Measurements from ENCODE around the gene CRLF1.

The CRLF1 gene

GRCh38 chr19:18606281-18607225, at the start of gene CRLF1:
Gene CRLF1, minus strand, starts transcription at chr19:18606799. Its CDS starts 143 bp downstream, at chr19:18606656.
- no peak for DNase-seq

GRCh38 chr19:18655173-18655844, 48.7 kb upstream of the CRLF1 start:
- no peak for DNase-seq

DNA sequence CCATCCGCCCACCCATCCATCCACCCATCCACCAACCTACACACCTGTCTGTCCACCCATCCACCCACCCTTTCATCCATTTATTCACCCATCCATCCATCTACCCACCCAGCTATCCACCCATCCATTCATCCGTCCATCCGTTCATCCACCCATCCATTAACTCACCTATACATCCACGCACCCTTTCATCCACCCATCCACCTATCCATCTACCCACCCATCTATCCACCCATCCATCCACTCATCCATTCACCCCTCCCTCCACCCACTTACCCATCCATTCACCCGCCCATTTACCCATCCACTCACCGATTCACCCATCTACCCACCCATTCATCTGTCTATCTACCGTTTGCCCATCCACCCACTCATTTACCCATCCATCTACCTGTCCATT, 47.9 kb upstream of the CRLF1 start:
- no peak for DNase-seq

GRCh38 chr19:18653853-18654252, 47.3 kb upstream of the CRLF1 start:
- DNase-seq = no peak

DNA sequence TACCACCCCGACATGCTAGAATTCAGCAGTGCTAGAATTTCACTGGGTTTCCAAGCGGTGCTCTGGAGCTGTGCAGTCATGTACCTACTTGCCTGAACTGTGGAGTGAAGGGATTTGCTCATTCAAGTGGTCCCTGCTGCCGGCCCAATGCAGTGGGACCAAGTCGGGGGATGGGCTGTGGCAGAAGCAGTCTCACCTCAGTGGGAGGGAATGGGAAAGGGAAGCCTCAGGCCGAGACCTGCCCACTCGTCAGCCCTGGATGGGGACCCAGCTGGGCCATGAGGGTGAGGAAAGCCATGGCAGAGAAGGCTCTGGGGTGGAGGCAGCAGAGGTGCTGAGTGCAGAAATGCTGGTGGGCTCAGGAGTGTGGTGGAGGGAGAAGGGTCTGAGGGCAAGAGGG, 45.1 kb upstream of the CRLF1 start:
- DNase-seq = peak; percentile 3

DNA sequence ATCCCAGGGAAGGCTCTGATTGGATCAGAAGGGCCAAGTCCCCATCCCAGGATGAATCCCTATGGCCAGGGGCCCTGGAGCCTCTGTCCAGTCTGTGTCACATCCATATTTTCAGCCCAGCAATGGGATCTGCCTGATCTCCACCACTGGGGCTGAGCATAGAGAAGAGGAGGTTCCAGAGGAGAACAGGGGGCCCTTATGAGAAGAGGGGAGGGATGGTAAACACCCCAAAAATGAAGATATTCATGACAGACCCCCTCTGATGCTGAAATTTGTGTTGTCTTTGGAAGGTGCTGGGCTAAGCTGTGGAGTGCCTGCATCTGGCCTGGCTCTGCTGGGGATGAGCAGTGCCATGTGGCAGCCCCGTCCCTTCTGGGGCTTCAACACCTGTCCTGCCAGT, 44.7 kb upstream of the CRLF1 start:
- DNase-seq = no peak

DNA sequence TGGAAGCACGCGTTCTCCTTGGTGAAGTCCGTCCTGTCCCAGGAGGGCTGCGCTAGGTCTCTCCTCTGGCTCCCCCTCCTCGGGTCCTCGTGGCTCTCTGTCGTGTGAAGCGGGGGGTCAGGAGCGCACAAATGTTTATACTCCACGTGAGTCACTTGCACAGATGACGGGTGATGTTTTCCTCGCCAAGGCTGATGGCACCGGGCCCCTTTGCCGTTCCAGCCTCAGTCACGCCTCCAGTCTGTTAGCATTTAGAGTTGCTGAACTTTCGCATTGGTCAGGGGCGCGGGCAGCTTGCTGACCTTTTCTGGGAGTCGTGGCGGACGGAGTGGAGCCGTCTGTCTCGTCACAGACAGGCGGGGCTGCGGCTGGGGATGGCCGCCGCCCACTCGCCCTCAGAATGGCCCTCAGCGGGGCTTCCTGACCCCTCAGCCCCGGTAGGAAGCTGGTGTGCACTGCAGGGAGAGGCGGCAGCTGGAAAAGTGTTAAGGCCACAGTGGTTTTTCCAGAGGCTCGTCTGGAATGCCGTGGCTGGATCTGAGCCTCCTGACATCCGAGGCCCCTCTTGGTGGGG, 44.0 kb upstream of the CRLF1 start:
- DNase-seq = no peak

- DNase-seq = no peak
Measured at GRCh38 chr19:18650021-18650390, 43.4 kb upstream of the CRLF1 start.

GRCh38 chr19:18649371-18650020, 42.9 kb upstream of the CRLF1 start:
- no peak for DNase-seq

- no peak for DNase-seq
Measured at GRCh38 chr19:18648973-18649315, 42.3 kb upstream of the CRLF1 start.

DNA sequence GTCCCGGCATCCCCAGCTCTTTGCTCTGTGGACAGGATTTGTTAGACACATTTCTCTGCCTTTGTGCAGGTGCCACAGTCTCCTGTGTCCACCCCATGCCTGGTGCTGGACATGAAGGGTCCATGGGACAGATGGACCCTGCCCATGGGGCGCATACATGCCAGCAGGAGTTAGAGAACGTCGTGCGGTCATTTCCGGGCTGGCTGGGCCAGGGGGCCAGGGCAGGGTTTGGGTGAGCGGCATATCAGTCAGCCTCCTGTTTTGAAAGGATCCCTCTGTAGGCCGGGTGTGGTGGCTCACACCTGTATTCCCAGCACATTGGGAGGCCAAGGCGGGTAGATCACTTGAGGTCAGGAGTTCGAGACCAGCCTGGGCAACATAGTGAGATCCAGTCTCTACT, 41.2 kb upstream of the CRLF1 start:
- no peak for DNase-seq

DNA sequence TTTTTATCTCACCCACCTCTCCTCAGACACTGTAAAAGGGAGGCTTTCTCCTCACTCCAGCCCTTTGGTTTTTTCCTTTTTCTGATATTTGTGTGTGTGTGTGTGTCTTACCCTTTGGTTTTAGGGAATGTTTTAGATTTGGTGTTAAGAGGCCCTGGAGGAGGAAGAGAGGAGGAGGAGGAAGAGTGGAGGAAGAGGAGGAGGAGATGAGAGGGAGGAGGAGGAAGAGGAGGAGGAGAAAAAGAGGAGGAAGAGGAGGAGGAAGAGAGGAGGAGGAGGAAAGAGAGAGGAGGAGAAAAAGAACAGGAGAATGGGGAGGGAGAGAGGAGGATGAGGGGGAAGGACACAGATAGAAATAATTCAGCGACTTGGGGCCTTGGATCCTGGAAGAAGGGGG, 40.8 kb upstream of the CRLF1 start:
- DNase-seq = no peak

DNA sequence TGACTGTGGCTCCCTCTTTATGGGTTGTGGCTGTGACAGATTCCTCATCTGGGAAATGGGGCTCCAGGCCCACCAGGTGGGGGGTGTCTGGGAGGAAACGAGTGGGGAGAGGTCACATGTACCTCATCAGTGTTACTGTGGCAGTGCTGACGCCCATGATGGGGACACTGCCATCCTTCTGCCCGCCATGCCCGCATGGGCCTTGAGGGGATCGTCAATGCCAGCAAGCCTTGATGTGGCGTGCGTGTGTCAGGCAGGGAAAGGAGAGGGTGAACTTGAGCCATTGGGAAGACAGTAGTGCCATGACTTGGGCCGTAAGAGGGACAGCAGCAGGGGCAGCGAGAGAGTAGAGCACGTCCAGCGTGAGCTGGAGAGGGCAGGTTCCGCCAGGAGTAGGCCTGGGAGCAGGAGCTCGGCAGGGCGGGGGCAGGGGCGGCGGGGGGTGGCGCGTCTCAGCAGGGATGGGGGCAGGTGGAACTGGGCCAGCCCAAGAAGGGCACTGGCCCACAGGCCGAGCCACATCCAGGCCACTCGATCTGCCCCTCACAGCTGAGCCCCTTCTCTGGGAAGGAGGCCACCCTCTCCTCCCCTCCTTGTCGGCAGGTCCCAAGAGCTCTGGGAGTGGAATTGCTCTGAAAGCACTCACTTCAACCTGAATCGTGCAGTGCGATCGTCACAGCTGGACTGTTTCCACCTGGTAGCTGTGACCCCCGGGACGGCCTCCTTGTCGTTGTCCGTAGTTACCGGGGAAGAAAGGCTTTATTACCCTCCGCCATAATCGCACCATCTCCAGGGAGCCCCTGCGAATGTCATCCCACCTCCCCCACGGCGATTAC, 40.2 kb upstream of the CRLF1 start:
- peak; percentile 76 for DNase-seq

GRCh38 chr19:18645035-18645511, 38.5 kb upstream of the CRLF1 start:
- DNase-seq = no peak

GRCh38 chr19:18644196-18645034, 37.8 kb upstream of the CRLF1 start:
- no peak for DNase-seq

DNA sequence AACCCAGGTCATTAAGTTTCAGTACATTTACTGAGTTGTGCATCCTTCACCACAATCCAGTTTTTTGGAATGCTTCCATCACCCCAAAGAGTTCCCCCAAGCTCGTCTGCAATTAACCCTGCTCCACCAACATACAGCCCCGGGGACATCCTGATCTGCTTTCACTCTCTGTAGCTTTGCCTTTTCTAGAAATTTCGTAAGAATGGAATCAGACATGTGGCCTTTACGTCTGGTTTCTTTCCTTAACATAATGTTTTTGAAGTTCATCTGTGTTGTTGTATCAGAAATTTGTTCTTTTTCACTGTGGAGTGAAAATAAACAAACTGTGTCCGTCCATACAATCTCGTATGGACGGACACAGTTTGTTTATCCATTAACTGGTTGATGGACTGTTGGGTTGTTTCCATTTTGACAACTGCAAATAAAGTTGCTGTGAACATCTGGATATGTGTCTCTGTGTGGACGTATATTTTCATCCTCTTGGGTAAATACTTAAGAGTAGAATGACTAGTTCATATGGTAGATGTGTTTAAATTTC, 33.2 kb upstream of the CRLF1 start:
- DNase-seq = no peak

- peak; percentile 20 for DNase-seq
Measured at GRCh38 chr19:18637673-18638630, 31.4 kb upstream of the CRLF1 start.

GRCh38 chr19:18636969-18637629, 30.5 kb upstream of the CRLF1 start, which contains the start of gene KLHL26:
Gene KLHL26, plus strand, starts transcription at chr19:18637028. Its CDS starts 27 bp downstream, at chr19:18637055.
- no peak for DNase-seq

All from DMS79 treated with DMSO at 0.1 percent for 48 hours (cell line).